Measurements from ENCODE around the gene ITGB8.

The ITGB8 gene

GRCh38 chr7:20442951-20443350 is 112.3 kb downstream of the ITGB8 start:
- no peaks in the 10 kb centered on the region for H3K36me3 ChIP-seq (ENCODE audit: insufficient read depth, low read length)
- H3K4me2 ChIP-seq (ENCODE audit: insufficient read depth, low read length) = no peak overlapping the region
- H3K4me3 ChIP-seq (ENCODE audit: low read depth in 1 of 2, low read length in 2 of 2) = no peak overlapping the region
- H3K79me2 ChIP-seq (ENCODE audit: insufficient read depth, low read length) = no peaks in the 10 kb centered on the region
- H3K27me3 ChIP-seq (ENCODE audit: insufficient read depth, low read length, poor library complexity) = no peaks in the 10 kb centered on the region
- no peaks in the 10 kb centered on the region for H3K9me3 ChIP-seq (ENCODE audit: insufficient read depth, low read length, severe bottlenecking)
- H3K27ac ChIP-seq (ENCODE audit: low read length) = no peak overlapping the region
- TF ChIP-seq EZH2 (IDR thresholded peaks at IDR 0.05; ENCODE audit: borderline replicate concordance, low read depth, low read length, severe bottlenecking) (no peak), CTCF (IDR thresholded peaks at IDR 0.05; ENCODE audit: borderline replicate concordance, extremely low read depth, low read length, poor library complexity, severe bottlenecking) (no peak)
- no peaks in the 10 kb centered on the region for H4K20me1 ChIP-seq (ENCODE audit: insufficient read depth, low read length)
- ATAC-seq (ENCODE audit: insufficient read depth, low read depth) (no peak), DNase-seq (no peak)
- H3K4me1 ChIP-seq (ENCODE audit: insufficient read depth, low read length) = no peaks in the 10 kb centered on the region
- no peak overlapping the region for H3K9ac ChIP-seq (ENCODE audit: low read depth, low read length)
- H2AFZ ChIP-seq (ENCODE audit: low read depth, low read length) = no peak overlapping the region

GRCh38 chr7:20444030-20444800 is 113.5 kb downstream of the ITGB8 start:
- Histone ChIP-seq H4K20me1 (ENCODE audit: insufficient read depth, low read length) (no peaks in the 10 kb centered on the region), H3K79me2 (ENCODE audit: insufficient read depth, low read length) (no peaks in the 10 kb centered on the region), H3K9me3 (ENCODE audit: insufficient read depth, low read length, severe bottlenecking) (no peaks in the 10 kb centered on the region), H3K36me3 (ENCODE audit: insufficient read depth, low read length) (no peaks in the 10 kb centered on the region), H3K27me3 (ENCODE audit: insufficient read depth, low read length, poor library complexity) (no peaks in the 10 kb centered on the region), H3K4me1 (ENCODE audit: insufficient read depth, low read length) (no peaks in the 10 kb centered on the region), H3K9ac (ENCODE audit: low read depth, low read length) (no peak overlapping the region), H3K4me2 (ENCODE audit: insufficient read depth, low read length) (no peak overlapping the region), H3K4me3 (ENCODE audit: low read depth in 1 of 2, low read length in 2 of 2) (no peak overlapping the region), H2AFZ (ENCODE audit: low read depth, low read length) (no peak overlapping the region), H3K27ac (ENCODE audit: low read length) (no peak overlapping the region)
- DNase-seq (no peak), ATAC-seq (ENCODE audit: insufficient read depth, low read depth) (no peak)
- TF ChIP-seq CTCF (IDR thresholded peaks at IDR 0.05; ENCODE audit: borderline replicate concordance, extremely low read depth, low read length, poor library complexity, severe bottlenecking) (no peak), EZH2 (IDR thresholded peaks at IDR 0.05; ENCODE audit: borderline replicate concordance, low read depth, low read length, severe bottlenecking) (no peak)

GRCh38 chr7:20447021-20447650 is 116.4 kb downstream of the ITGB8 start:
- Histone ChIP-seq H3K9ac (ENCODE audit: low read depth, low read length) (no peak overlapping the region), H2AFZ (ENCODE audit: low read depth, low read length) (no peak overlapping the region), H3K27ac (ENCODE audit: low read length) (no peak overlapping the region), H3K27me3 (ENCODE audit: insufficient read depth, low read length, poor library complexity) (no peaks in the 10 kb centered on the region), H3K4me3 (ENCODE audit: low read depth in 1 of 2, low read length in 2 of 2) (no peak overlapping the region), H4K20me1 (ENCODE audit: insufficient read depth, low read length) (no peaks in the 10 kb centered on the region), H3K9me3 (ENCODE audit: insufficient read depth, low read length, severe bottlenecking) (no peaks in the 10 kb centered on the region), H3K36me3 (ENCODE audit: insufficient read depth, low read length) (no peaks in the 10 kb centered on the region), H3K4me2 (ENCODE audit: insufficient read depth, low read length) (no peak overlapping the region), H3K79me2 (ENCODE audit: insufficient read depth, low read length) (no peaks in the 10 kb centered on the region), H3K4me1 (ENCODE audit: insufficient read depth, low read length) (no peaks in the 10 kb centered on the region)
- TF ChIP-seq EZH2 (IDR thresholded peaks at IDR 0.05; ENCODE audit: borderline replicate concordance, low read depth, low read length, severe bottlenecking) = no peak
- TF ChIP-seq CTCF (IDR thresholded peaks at IDR 0.05; ENCODE audit: borderline replicate concordance, extremely low read depth, low read length, poor library complexity, severe bottlenecking) = no peak
- DNase-seq (no peak), ATAC-seq (ENCODE audit: insufficient read depth, low read depth) (no peak)

Data from DND-41 (cell line).